Progenitor cell of endocrine pancreas (in vitro differentiated cells): ENCODE results near the gene CCDC85A. TPM values are rescaled to one million over a fixed set of nuclear protein-coding genes. Genes with fewer than 3 reads are reported as not detected.

Source experiments
- DNase-seq: peaks from one replicate; pipeline ENCODE4 v3.0.0; 2021; ENCODE audit warnings: low spot score; ENCODE audit not compliant: unreplicated experiment
- H3K27ac Mint-ChIP-seq: 2 replicates; pipeline ENCODE4 v1.8.0; 2021; ENCODE audit warnings: mild to moderate bottlenecking, moderate library complexity, mixed read lengths
- H3K27me3 Mint-ChIP-seq: 2 replicates; pipeline ENCODE4 v1.8.0; 2021; ENCODE audit warnings: mixed read lengths
- H3K36me3 Mint-ChIP-seq: 2 replicates; pipeline ENCODE4 v1.8.0; 2022; ENCODE audit warnings: mixed read lengths; ENCODE audit not compliant: insufficient read depth
- H3K4me1 Mint-ChIP-seq: 2 replicates; pipeline ENCODE4 v1.8.0; 2021; ENCODE audit warnings: low read depth, mixed read lengths
- H3K4me3 Mint-ChIP-seq: 2 replicates; pipeline ENCODE4 v1.8.0; 2021; ENCODE audit warnings: low read depth, mild to moderate bottlenecking, moderate library complexity, mixed read lengths
- H3K9me3 Mint-ChIP-seq: 2 replicates; pipeline ENCODE4 v1.8.0; 2021; ENCODE audit warnings: low read depth, mixed read lengths
- CTCF ChIP-seq: fragments of 200-600 bp; sonication (generic); IDR thresholded peaks from one replicate; pipeline ENCODE4 v1.5.0; 2021; ENCODE audit warnings: antibody characterized with exemption, mild to moderate bottlenecking; ENCODE audit not compliant: unreplicated experiment
- total RNA-seq: library from RNA; stranded (reverse); gene quantifications from 2 replicates; pipeline ENCODE4 v1.2.1, GENCODE V29; 2021

CCDC85A gene
- total RNA-seq, 1 donor from 2014 or later, result 1.1 TPM

DNA sequence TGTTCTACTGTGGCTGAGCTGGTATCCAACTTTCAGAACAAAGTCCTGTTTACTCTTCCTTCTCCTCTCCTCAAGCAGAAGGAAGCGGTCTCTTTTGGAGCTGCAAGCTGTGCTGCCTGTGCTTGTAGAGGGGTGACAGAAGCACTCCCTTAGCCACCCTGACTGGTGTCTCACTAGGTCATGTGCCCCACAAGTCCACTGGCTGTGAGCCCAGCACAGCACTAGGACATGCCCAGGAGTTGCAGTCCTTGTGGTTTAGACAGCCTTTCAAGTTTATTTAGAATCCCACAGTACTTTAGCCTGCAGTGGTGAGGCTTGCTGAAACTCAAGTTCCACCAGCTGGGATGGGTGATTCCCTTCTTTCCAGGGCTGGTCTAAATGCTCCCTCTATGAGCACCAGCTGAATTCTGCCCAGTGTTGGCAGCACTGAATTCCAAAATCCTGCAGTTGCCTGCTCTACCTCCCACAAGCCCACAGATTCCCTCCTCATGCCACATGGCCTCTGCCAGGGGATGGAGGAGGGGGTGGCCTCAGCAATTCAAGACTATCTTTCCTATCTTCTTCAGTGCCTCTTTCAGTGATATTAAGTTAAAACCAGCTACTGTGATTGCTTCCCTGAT lies 61.2 kb downstream of the CCDC85A start:
- TF ChIP-seq CTCF, result no peak
- DNase-seq, result no peak
- Mint-ChIP-seq H3K27ac (no peak overlapping the region), H3K27me3 (no peaks in the 10 kb centered on the region), H3K36me3 (no peaks in the 10 kb centered on the region), H3K4me3 (no peak overlapping the region), H3K4me1 (peaks cover 4% of the 10 kb centered on the region), H3K9me3 (peaks cover 24% of the 10 kb centered on the region)

- Mint-ChIP-seq H3K4me1 (peaks cover 4% of the 10 kb centered on the region), H3K36me3 (no peaks in the 10 kb centered on the region), H3K9me3 (no peaks in the 10 kb centered on the region), H3K27ac (no peak overlapping the region), H3K27me3 (no peaks in the 10 kb centered on the region), H3K4me3 (no peak overlapping the region)
- no peak for TF ChIP-seq CTCF
- DNase-seq, result no peak
Measured at GRCh38 chr2:56248965-56249742, 65.4 kb downstream of the CCDC85A start.

DNA sequence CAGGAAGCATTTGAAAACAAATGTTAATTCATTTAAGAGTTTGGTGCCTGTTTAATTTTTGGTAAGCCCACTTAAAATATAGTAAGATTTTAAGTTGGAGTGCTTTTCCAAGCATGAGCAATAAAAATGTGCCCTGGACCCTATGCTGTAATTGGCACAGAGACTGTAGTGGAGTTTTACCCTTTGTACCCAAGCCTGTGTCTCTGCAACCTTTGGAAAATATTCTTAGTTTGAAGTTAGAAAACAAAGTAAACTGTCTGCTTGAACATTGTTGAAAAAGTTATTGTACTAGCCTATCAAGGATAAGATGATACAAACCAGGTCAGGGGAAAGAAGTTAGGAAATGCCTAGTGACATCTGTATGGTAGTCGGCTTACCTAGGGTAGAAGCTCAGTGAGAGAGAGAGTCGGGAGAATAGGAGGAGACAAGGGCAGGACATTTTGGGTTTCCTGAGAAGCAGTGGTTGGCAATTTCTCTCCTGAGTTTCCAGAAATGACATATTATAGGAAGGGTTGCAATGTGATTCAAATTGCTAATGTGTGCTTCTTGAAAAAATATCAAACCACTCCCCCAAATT lies 66.5 kb downstream of the CCDC85A start:
- H3K4me3 Mint-ChIP-seq, result no peak overlapping the region
- no peak for DNase-seq
- no peaks in the 10 kb centered on the region for H3K27me3 Mint-ChIP-seq
- no peaks in the 10 kb centered on the region for H3K9me3 Mint-ChIP-seq
- no peaks in the 10 kb centered on the region for H3K4me1 Mint-ChIP-seq
- no peak for TF ChIP-seq CTCF
- no peaks in the 10 kb centered on the region for H3K36me3 Mint-ChIP-seq
- H3K27ac Mint-ChIP-seq, result no peak overlapping the region

DNA sequence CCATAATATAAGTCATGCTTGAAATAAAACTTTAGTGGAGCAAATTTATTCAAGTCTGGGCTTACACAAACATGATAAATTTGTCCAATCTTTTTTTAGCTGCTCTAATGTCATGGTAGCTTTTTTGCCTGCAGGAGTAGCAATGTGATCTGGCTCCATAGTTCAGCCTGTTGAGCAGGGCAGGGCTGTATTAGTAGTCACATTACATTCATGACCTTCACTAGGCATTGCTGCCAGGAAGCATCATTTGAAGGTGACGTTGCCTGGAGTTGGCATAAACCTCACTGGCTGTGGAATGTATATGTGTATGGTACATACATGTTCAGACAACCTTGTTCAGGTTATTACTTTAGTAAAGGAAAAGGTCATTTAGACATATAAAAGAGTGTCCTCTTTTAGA lies 76.6 kb downstream of the CCDC85A start:
- Mint-ChIP-seq H3K9me3 (no peaks in the 10 kb centered on the region), H3K4me1 (no peaks in the 10 kb centered on the region), H3K27ac (no peak overlapping the region), H3K36me3 (no peaks in the 10 kb centered on the region), H3K4me3 (no peak overlapping the region), H3K27me3 (no peaks in the 10 kb centered on the region)
- no peak for DNase-seq
- no peak for TF ChIP-seq CTCF

- no peaks in the 10 kb centered on the region for H3K9me3 Mint-ChIP-seq
- no peak overlapping the region for H3K27ac Mint-ChIP-seq
- H3K4me3 Mint-ChIP-seq, result no peak overlapping the region
- H3K36me3 Mint-ChIP-seq, result no peaks in the 10 kb centered on the region
- DNase-seq, result no peak
- H3K27me3 Mint-ChIP-seq, result no peaks in the 10 kb centered on the region
- TF ChIP-seq CTCF, result no peak
- no peaks in the 10 kb centered on the region for H3K4me1 Mint-ChIP-seq
Measured at GRCh38 chr2:56262241-56262640, 78.5 kb downstream of the CCDC85A start.
